Skin of body (tissue), 2 donors: ENCODE results near the gene CARMIL3. TPM values are rescaled to one million over a fixed set of nuclear protein-coding genes. Genes with fewer than 3 reads are reported as not detected.

Experiments
- DNase-seq: peaks from one replicate; lab custom pipeline; 2025; lab: John Stamatoyannopoulos, UW
- total RNA-seq: library from RNA; depleted of rRNA; stranded (reverse); fragments of >200 nt; gene quantifications from one replicate; pipeline ENCODE4 v1.2.3, GENCODE V29; 2014

The CARMIL3 gene
- total RNA-seq, 1 donor from 2014 or later, result 0.69 TPM

DNA sequence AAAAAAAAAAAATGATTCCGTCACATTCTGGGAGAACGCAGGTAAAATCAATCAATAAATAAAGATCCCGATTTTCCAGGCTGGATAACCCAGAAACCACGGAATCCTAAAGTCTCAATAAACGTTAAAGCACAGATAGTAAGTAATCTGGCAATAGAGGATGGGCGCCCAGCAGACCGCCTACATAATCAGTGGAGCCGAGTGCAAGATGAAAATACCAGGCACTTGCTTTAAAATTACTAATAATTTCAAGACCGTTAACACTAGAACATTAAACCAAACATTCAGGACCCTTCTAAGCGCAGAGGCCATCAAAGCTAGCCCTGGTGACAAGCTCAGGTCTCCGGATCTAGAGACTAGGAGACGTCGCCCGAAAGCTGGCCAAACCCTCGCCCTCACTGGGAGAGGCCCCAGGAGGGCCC, 61.6 kb downstream of the CARMIL3 start:
- DNase-seq, result no peak

GRCh38 chr14:24113801-24114531, 62.2 kb downstream of the CARMIL3 start:
- DNase-seq, result peak; percentile 92

DNA sequence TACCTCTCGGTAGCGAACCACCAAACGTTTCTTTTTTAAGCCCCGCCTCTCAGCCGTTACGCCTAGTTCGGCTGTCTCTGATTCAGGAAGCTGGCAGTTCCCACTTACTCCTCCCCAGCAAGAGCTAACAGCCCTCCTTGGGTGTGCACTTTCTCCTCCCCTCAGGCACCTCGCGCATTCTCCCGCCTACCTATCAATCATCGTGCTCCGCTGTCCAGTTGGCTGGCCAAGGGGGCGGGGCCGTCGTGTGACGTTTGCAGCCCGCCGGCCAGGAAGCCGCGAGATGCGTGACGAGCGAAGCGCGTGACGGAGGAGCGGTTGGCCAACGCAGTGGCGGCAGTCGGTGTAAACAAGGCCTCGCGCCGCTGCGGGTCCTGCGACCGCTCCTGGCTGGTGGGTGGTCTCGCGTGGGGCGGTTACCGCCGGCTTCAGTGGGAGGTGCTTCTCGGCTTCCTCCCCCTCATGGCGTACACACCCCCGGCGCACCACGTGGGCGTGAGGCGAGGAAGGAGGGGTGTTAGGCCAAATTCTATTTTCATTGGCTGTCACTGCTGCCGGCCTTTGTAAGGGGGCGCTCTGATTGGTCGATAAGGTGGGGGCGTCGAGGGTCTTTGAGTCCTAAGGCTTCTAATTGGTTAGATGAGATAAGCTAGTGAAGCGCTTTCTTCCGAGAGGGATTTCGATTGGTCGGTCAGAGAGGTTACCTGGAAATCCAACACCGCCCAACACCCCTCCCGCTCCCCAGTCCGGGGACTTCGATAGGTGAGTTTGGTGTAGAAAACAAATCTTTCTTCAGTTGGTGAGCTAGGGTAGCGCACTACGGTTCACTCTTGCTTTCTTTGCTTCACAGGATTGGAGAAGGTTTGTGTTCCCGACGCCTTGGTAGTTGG, 63.0 kb downstream of the CARMIL3 start, which contains the start of the genes DCAF11 and NRL:
Gene DCAF11 (plus strand): TSS at position 246 of the 890 bp plus-strand sequence. CDS start 818 bp downstream, outside the sequence.
Gene NRL (minus strand): TSS at position 418 of the 890 bp plus-strand sequence. CDS start 32,101 bp downstream, outside the sequence.
- peak; percentile 99 for DNase-seq

GRCh38 chr14:24115422-24116127, 63.8 kb downstream of the CARMIL3 start:
- DNase-seq, result no peak

DNA sequence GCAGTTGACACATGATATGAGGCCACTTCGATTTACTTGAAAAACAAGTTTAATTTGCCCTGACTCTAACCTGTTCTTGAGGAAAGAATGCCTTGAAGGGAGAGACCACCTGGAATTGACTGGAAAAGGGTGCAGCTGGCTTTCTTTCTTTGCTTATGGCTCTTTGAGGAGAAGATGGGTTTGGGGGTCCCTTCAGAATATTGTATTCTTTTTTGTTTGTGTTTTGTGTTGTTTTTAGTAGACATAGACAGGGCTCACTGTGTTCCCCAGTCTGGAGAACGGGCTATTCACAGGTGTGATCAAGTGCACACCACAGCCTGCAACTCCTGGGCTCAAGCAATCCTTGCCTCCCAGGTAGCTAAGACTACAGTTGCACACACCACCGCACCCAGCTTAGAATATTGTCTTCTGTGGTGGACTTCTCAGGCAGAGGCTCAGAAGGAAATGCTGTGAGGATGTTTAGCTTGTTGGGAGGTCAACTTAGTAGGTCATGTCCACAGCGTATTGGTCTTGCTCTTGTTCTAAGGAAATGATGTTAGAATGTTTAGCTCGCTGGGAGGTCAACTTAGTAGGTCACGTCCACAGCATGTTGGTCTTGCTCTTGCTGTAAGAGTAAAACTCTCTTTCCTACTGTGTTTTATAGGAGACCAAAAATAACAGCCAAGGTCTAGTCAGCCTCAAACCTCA, 64.5 kb downstream of the CARMIL3 start:
- DNase-seq, result no peak

DNA sequence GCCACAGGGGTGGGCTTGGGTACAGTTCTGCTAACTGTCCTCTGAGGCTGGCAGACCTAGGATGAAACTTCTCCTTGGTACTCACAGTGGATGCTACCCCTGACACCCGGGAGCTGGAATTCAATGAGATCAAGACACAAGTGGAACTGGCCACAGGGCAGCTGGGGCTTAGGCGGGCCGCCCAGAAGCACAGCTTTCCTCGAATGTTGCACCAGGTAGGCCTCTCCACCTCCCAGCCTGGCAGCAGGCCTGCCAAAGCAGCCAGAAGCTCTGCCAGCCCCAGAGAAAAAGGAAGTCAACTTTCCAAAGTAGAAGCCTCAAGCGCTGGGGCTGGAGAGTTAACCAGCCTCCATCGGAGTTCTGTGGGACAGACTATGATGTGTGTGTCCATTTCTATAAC, 65.4 kb downstream of the CARMIL3 start:
- no peak for DNase-seq

Other genes with a start within 250 kb of the CARMIL3 start
- 23.5 TPM for gene DHRS4, start 98.2 kb upstream of the CARMIL3 start, total RNA-seq
- 8.7 TPM for gene DHRS4L2, start 63.1 kb upstream of the CARMIL3 start, total RNA-seq
- gene CPNE6, start 19.6 kb downstream of the CARMIL3 start, total RNA-seq, result 0.20 TPM
- gene PCK2, start 42.3 kb downstream of the CARMIL3 start, total RNA-seq, result 7.2 TPM
- gene DCAF11, start 62.8 kb downstream of the CARMIL3 start, total RNA-seq, result 45.2 TPM
- gene NRL, start 62.9 kb downstream of the CARMIL3 start, total RNA-seq, result 0.69 TPM
- gene FITM1, start 78.7 kb downstream of the CARMIL3 start, total RNA-seq, result 13.0 TPM
- 59.7 TPM for gene PSME1, start 84.2 kb downstream of the CARMIL3 start, total RNA-seq
- gene EMC9, start 89.6 kb downstream of the CARMIL3 start, total RNA-seq, result 6.8 TPM
- gene PSME2, start 94.6 kb downstream of the CARMIL3 start, total RNA-seq, result 62.5 TPM
- 24.2 TPM for gene RNF31, start 95.5 kb downstream of the CARMIL3 start, total RNA-seq
- 43.4 TPM for gene IRF9, start 109.3 kb downstream of the CARMIL3 start, total RNA-seq
- 3.6 TPM for gene REC8, start 120.1 kb downstream of the CARMIL3 start, total RNA-seq
- gene IPO4, start 136.8 kb downstream of the CARMIL3 start, total RNA-seq, result 22.8 TPM
- gene TM9SF1, start 143.4 kb downstream of the CARMIL3 start, total RNA-seq, result 22.4 TPM
- gene TSSK4, start 153.7 kb downstream of the CARMIL3 start, total RNA-seq, result not detected
- 30.1 TPM for gene CHMP4A, start 161.5 kb downstream of the CARMIL3 start, total RNA-seq
- 9.5 TPM for gene MDP1, start 164.1 kb downstream of the CARMIL3 start, total RNA-seq
- gene NEDD8, start 180.4 kb downstream of the CARMIL3 start, total RNA-seq, result 73.5 TPM
- gene GMPR2, start 180.9 kb downstream of the CARMIL3 start, total RNA-seq, result 39.9 TPM
- 36.2 TPM for gene TINF2, start 190.6 kb downstream of the CARMIL3 start, total RNA-seq
- gene TGM1, start 211.2 kb downstream of the CARMIL3 start, total RNA-seq, result 26.1 TPM
- gene RABGGTA, start 219.6 kb downstream of the CARMIL3 start, total RNA-seq, result 13.2 TPM
- 17.9 TPM for gene DHRS1, start 247.8 kb downstream of the CARMIL3 start, total RNA-seq
- gene NOP9, start 247.8 kb downstream of the CARMIL3 start, total RNA-seq, result 14.8 TPM